GM21423 (cell line): ENCODE data around the gene PPFIA2.

Experiments used
- ATAC-seq: cut with Tn5 transposase; IDR thresholded peaks from one replicate; pipeline ENCODE4 v1.9.1; 2021; ENCODE audit warnings: mild to moderate bottlenecking, moderate library complexity; ENCODE audit not compliant: unreplicated experiment

Gene PPFIA2

GRCh38 chr12:81360916-81361315 is 398.2 kb downstream of the PPFIA2 start:
- ATAC-seq = no peak

GRCh38 chr12:81359736-81360135 is 399.4 kb downstream of the PPFIA2 start:
- no peak for ATAC-seq

- no peak for ATAC-seq
Observed at GRCh38 chr12:81354327-81354932, 404.7 kb downstream of the PPFIA2 start.

- no peak for ATAC-seq
Observed at GRCh38 chr12:81350309-81350708, 408.8 kb downstream of the PPFIA2 start.

DNA sequence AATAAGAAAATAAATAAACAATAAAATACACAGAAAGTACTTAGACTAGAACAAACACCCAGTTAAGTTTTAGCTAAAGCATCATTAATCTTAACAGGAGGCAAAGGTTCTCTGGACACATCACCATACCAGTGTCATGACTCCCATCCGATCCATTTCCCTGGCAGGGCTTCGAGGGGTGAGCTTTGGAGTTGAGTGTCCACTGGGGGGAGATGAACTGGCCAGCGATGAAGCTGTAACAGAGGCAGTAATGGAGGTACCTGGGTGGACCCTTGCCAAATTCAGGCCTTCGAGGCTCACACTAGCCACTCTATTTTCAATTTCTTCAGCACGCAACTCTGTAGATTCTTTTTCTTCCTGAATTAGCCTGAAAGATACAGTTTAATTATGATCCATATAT is 411.7 kb downstream of the PPFIA2 start:
- no peak for ATAC-seq

DNA sequence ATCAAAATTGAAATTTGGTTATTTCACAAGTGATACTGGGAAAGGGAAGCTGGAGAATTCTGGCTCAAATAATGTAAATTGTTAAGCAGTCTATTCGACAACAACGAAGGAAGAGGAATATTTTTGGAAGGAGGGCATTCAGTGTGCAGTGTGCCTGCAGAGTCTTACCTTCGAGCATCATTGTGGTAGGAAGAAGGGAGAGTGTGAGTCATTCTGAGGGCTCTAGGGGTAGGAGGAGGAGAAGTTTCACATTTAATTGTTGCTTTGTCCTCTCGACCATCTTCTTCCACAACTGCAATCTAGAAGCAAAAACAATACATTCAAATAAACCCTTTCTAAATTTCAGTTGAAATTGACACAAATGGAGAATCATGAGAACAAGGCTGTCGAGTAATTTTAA is 418.2 kb downstream of the PPFIA2 start:
- no peak for ATAC-seq

GRCh38 chr12:81339071-81339470 is 420.1 kb downstream of the PPFIA2 start:
- ATAC-seq = no peak

DNA sequence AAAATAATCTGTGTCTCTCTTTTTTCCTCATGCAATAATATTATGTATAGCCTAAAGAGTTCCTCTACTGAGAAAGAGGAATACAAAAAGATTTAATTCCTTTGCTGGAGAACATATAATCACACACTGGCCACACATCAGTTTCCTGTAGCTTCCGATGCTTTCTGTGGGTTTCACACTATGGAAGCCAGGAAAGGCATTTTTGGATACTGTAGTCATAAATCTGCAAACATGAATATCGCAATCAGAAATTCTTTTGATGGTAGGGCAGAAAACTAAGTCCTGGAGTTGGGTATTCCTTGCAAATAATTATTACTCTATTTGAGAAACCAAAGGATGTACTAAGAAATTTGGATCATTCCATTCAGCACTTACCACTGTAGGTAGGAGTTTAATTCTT is 421.3 kb downstream of the PPFIA2 start:
- ATAC-seq = no peak

DNA sequence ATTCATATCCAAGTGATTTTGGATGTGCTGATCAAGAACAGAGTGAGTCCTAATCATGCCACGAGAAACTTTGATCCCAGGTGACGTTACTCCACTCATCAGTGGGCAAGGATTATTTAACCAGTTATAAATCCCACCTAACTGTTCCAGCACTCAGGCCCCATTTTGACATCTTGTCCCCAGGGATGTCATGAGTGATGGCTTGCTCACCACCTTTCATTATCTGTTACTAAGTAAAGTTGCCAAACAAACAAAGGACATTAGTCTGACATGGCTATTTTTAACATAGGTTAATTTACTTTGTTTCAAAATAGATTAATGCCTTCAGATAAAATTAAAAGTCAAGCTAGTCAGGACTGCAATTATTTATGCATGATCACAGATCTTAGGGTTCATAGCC is 425.3 kb downstream of the PPFIA2 start:
- no peak for ATAC-seq

GRCh38 chr12:81332054-81332453 is 427.1 kb downstream of the PPFIA2 start:
- no peak for ATAC-seq

- no peak for ATAC-seq
Observed at GRCh38 chr12:81330480-81330879, 428.7 kb downstream of the PPFIA2 start.

- ATAC-seq = peak; percentile 58
Observed at GRCh38 chr12:81329085-81329484, 430.1 kb downstream of the PPFIA2 start.

DNA sequence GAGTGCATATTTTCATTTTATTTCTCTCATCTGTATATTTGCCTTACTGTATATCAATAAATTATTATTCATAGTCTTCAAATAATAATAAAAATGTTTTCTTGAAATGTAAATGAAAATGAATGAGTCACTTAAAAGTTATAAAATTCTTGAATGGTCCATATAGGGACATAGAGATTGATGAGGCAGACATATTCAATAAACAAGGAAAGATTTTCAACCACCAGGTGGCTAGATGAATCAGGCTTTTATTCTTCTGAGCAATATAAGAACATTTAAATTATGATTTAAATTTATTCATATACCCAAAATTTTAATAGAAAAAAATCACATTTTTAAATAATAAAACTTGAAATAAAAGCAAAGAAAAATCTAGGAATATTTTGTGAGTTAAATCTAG is 431.7 kb downstream of the PPFIA2 start:
- no peak for ATAC-seq

- ATAC-seq = no peak
Observed at GRCh38 chr12:81325086-81325485, 434.1 kb downstream of the PPFIA2 start.

- no peak for ATAC-seq
Observed at GRCh38 chr12:81314903-81315531, 444.1 kb downstream of the PPFIA2 start.

- no peak for ATAC-seq
Observed at GRCh38 chr12:81303935-81304334, 455.2 kb downstream of the PPFIA2 start.

DNA sequence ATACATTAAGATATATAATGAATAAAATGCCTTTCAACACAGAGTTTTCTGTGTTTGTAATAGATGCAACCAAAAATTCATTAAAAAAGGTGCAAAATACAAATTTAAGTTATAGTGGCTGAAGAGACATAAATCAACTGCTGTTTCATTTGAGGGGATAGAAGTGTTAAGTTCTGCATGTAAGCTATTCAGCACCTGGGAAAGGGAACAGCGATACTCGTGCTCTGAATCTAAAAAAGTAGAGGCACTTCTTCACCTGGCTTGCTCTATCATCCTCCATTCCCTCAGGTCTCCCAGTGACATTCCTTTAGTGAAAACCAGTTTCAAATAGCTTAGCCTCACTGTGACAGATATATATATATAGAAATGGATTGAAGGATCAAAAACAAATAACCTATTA is 458.7 kb downstream of the PPFIA2 start:
- ATAC-seq = no peak

DNA sequence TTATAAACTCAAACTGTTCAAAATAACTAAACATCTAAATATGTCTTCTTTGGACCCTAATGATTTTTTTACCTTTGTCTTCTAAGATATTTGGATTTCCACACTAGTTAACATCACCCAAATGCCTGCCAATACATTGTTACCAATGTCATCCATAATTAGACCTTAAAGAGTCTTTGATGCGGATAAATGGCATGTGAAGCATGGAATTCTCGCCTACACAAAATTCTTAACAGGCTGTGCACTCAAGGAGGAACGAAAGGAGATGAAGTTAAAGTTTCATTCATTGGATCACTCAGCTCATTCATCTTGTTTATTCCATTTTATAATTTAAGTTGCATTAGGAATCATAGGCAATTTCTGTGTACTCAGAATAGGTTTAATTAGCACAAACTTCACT is 461.5 kb downstream of the PPFIA2 start:
- ATAC-seq = no peak

- no peak for ATAC-seq
Observed at GRCh38 chr12:81296556-81297305, 462.4 kb downstream of the PPFIA2 start.

- no peak for ATAC-seq
Observed at GRCh38 chr12:81295251-81295650, 463.9 kb downstream of the PPFIA2 start.

- no peak for ATAC-seq
Observed at GRCh38 chr12:81294325-81295190, 464.6 kb downstream of the PPFIA2 start.
